OCI-LY1 (cell line): ENCODE data around the gene CALML5.

Experiments used
- H2AFZ ChIP-seq: fragments of 200-600 bp; sonication (generic), shearing (Covaris generic); 2 replicates; pipeline ENCODE4 v1.6.0; 2014; ENCODE audit warnings: antibody characterized with exemption, mild to moderate bottlenecking, low read length
- H3F3A ChIP-seq: fragments of 200-600 bp; sonication (generic), shearing (Covaris generic); 2 replicates; pipeline ENCODE4 v1.6.0; 2014; ENCODE audit warnings: mild to moderate bottlenecking, antibody characterized with exemption, low read length, moderate library complexity; ENCODE audit not compliant: insufficient read depth
- H3K27ac ChIP-seq: fragments of 200-600 bp; sonication (generic); 2 replicates; pipeline ENCODE4 v1.5.1; 2014; ENCODE audit warnings: low read length, mixed run types, mild to moderate bottlenecking, low read depth; ENCODE audit not compliant: poor library complexity, severe bottlenecking
- H3K27me3 ChIP-seq: fragments of 200-600 bp; sonication (generic); 2 replicates; pipeline ENCODE4 v1.6.0; 2014; ENCODE audit warnings: antibody characterized with exemption, mild to moderate bottlenecking, low read length, moderate library complexity; ENCODE audit not compliant: insufficient read depth
- H3K36me3 ChIP-seq: fragments of 200-600 bp; sonication (generic); 2 replicates; pipeline ENCODE4 v1.6.1; 2014; ENCODE audit warnings: mild to moderate bottlenecking, antibody characterized with exemption, low read length, moderate library complexity, mixed read lengths; ENCODE audit not compliant: insufficient read depth
- H3K4me1 ChIP-seq: fragments of 200-600 bp; sonication (generic); 2 replicates; pipeline ENCODE4 v1.5.1; 2014; ENCODE audit warnings: mild to moderate bottlenecking, low read length, moderate library complexity; ENCODE audit not compliant: insufficient read depth, severe bottlenecking
- H3K4me2 ChIP-seq: fragments of 200-600 bp; sonication (generic), shearing (Covaris generic); 2 replicates; pipeline ENCODE4 v1.6.1; 2014; ENCODE audit warnings: low read length
- H3K4me3 ChIP-seq: fragments of 200-600 bp; sonication (generic); 2 replicates; pipeline ENCODE4 v1.5.1; 2014; ENCODE audit warnings: low read length, low read depth, mild to moderate bottlenecking, mixed read lengths; ENCODE audit not compliant: poor library complexity, severe bottlenecking
- H3K79me2 ChIP-seq: fragments of 200-600 bp; shearing (Covaris generic); 2 replicates; pipeline ENCODE4 v1.6.1; 2016; ENCODE audit warnings: mixed run types, low read length, mixed read lengths; ENCODE audit not compliant: insufficient read depth
- H3K9ac ChIP-seq: fragments of 200-600 bp; sonication (generic), shearing (Covaris generic); 2 replicates; pipeline ENCODE4 v1.6.1; 2014; ENCODE audit warnings: mild to moderate bottlenecking, low read length, mixed read lengths
- H3K9me2 ChIP-seq: fragments of 200-600 bp; sonication (generic), shearing (Covaris generic); 2 replicates; pipeline ENCODE4 v1.6.1; 2014; ENCODE audit warnings: low read depth, mild to moderate bottlenecking, low read length, mixed read lengths
- H3K9me3 ChIP-seq: fragments of 200-600 bp; shearing (Covaris generic); 2 replicates; pipeline ENCODE4 v1.6.1; 2014; ENCODE audit warnings: low read length, mixed read lengths
- H4K20me1 ChIP-seq: fragments of 200-600 bp; sonication (generic), shearing (Covaris generic); 2 replicates; pipeline ENCODE4 v1.6.0; 2016; ENCODE audit warnings: mild to moderate bottlenecking, low read length; ENCODE audit not compliant: insufficient read depth
- EZH2 ChIP-seq: fragments of 200-600 bp; sonication (generic), shearing (Covaris generic); IDR thresholded peaks from 2 replicates; pipeline ENCODE4 v1.8.0; 2017; ENCODE audit warnings: borderline replicate concordance, mixed run types, mild to moderate bottlenecking, antibody characterized with exemption, low read length, moderate library complexity, mixed read lengths
- TF ChIP-seq, protein P1 (sequence below): fragments of 200-600 bp; sonication (generic), shearing (Covaris generic); IDR thresholded peaks from 2 replicates; pipeline ENCODE4 v1.5.1; 2017; ENCODE audit warnings: mild to moderate bottlenecking, antibody characterized with exemption, low read length, moderate library complexity, mixed read lengths

Gene CALML5

DNA sequence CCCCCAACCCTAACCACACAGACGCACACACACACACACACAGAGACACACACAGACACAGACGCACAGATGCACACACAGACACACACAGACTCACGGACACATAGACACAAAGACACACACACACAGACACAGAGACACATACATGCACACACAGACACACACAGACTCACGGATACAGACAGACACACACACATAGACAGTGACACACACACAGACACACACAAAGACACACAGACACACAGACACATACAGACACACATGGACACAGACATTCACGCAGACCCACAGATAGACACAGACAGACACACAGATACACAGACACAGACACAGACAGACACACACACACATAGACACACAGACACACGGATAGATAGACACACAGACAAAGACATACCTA is 2.1 kb downstream of the CALML5 start:
- H3K79me2 ChIP-seq, result no peaks in the 10 kb centered on the region
- peaks cover 9% of the 10 kb centered on the region for H3K27me3 ChIP-seq
- no peak overlapping the region for H3K4me2 ChIP-seq
- no peak overlapping the region for H2AFZ ChIP-seq
- H3K27ac ChIP-seq, result no peak overlapping the region
- no peak overlapping the region for H3K9ac ChIP-seq
- no peaks in the 10 kb centered on the region for H3K9me2 ChIP-seq
- no peaks in the 10 kb centered on the region for H3K4me1 ChIP-seq
- TF ChIP-seq, protein P1, sequence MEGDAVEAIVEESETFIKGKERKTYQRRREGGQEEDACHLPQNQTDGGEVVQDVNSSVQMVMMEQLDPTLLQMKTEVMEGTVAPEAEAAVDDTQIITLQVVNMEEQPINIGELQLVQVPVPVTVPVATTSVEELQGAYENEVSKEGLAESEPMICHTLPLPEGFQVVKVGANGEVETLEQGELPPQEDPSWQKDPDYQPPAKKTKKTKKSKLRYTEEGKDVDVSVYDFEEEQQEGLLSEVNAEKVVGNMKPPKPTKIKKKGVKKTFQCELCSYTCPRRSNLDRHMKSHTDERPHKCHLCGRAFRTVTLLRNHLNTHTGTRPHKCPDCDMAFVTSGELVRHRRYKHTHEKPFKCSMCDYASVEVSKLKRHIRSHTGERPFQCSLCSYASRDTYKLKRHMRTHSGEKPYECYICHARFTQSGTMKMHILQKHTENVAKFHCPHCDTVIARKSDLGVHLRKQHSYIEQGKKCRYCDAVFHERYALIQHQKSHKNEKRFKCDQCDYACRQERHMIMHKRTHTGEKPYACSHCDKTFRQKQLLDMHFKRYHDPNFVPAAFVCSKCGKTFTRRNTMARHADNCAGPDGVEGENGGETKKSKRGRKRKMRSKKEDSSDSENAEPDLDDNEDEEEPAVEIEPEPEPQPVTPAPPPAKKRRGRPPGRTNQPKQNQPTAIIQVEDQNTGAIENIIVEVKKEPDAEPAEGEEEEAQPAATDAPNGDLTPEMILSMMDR, result no peak
- no peak for TF ChIP-seq EZH2
- no peaks in the 10 kb centered on the region for H4K20me1 ChIP-seq
- H3K4me3 ChIP-seq, result no peak overlapping the region
- H3K9me3 ChIP-seq, result no peaks in the 10 kb centered on the region
- H3K36me3 ChIP-seq, result no peaks in the 10 kb centered on the region
- no peaks in the 10 kb centered on the region for H3F3A ChIP-seq

DNA sequence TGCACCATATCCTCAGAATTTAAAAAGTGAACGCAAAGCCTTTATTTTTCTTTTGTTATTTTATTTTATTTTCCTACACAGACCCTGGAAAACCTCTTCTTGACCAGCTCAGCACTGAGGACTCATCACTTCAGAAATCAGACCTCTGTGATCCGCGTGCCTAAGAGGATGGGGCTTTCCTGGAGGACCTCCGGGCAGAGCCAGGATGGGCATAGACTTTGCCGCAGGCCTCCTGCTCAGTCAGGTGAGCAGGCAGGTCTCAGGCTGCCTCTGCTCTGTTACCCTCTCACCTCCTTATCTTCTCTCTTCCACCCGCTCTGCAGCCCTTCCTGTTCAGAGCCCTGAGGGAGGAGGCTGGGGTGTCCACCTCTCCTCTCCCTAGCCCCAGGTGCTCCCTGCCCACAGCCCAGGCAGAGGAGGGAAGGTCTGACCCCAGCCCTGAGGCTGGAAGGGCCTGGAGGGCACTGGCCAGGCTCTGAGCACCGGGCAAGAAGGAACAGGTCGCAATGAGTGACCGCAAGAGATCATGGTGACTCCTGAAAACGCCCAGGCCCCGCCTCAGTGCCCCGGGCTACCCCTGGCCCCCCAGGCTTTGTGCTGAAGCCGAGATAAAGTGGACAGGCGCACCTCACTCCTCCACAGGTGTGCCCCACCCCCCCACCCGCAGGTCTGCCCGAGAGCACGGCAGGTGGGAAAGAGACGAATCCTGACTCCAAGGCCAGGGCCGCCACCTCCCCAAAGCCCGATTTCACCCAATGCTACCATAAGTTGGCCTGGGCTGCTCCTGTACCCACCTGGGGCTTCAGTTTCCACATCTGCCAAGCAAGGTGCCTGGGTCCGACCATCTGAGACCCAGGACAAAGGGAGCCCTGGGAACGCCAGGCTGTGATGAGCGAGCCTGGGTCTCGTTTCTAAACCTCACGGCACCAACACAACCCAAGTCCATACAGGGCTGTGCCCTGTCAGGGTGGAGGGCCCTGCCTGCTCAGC is 2.8 kb downstream of the CALML5 start:
- Histone ChIP-seq H3K27ac (no peak overlapping the region), H3K4me3 (no peak overlapping the region), H3K79me2 (no peaks in the 10 kb centered on the region), H3K4me1 (no peaks in the 10 kb centered on the region), H3K9me2 (no peaks in the 10 kb centered on the region), H4K20me1 (no peaks in the 10 kb centered on the region), H3K9me3 (no peaks in the 10 kb centered on the region), H3K9ac (no peak overlapping the region), H3K36me3 (no peaks in the 10 kb centered on the region), H2AFZ (no peak overlapping the region), H3K27me3 (peaks cover 11% of the 10 kb centered on the region), H3K4me2 (no peak overlapping the region), H3F3A (no peaks in the 10 kb centered on the region)
- TF ChIP-seq, protein P1, result no peak
- TF ChIP-seq EZH2, result no peak

DNA sequence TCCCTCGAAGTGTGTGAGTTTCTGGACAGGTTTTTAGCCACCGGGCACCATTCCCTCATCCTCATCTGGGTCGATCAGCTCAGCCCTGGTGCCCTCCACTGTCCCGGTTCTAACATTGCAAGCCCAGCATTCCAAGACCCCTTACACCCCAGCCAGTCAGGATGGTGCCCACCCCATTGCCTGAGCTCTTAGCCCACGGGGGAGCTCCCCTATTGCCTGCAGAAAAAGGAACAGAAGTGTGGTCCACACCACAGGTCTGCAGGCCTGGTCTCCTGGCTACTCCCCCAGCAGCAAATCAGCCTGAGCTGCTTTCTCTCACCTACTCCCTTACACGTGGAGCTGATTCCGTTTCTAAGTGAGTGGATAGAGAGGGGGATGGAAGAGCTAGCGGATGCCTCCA is 4.8 kb downstream of the CALML5 start:
- Histone ChIP-seq H3K4me2 (no peak overlapping the region), H3K27ac (no peak overlapping the region), H3K4me1 (no peaks in the 10 kb centered on the region), H3K79me2 (no peaks in the 10 kb centered on the region), H3F3A (no peaks in the 10 kb centered on the region), H3K9me3 (no peaks in the 10 kb centered on the region), H3K27me3 (peaks cover 15% of the 10 kb centered on the region), H3K4me3 (no peak overlapping the region), H4K20me1 (no peaks in the 10 kb centered on the region), H3K9ac (no peak overlapping the region), H3K36me3 (no peaks in the 10 kb centered on the region), H3K9me2 (no peaks in the 10 kb centered on the region), H2AFZ (no peak overlapping the region)
- TF ChIP-seq, protein P1, result no peak
- TF ChIP-seq EZH2, result no peak
